Ammon's horn (tissue), 1 donor: ENCODE measurements around the gene RXRA.
A peak's percentile ranks its signal among the peaks of the same experiment; 100 is the strongest.

Experiments
- DNase-seq: peaks from one replicate; pipeline ENCODE4 v3.0.0-alpha.2; 2016; ENCODE audit warnings: low spot score

The RXRA gene

DNA sequence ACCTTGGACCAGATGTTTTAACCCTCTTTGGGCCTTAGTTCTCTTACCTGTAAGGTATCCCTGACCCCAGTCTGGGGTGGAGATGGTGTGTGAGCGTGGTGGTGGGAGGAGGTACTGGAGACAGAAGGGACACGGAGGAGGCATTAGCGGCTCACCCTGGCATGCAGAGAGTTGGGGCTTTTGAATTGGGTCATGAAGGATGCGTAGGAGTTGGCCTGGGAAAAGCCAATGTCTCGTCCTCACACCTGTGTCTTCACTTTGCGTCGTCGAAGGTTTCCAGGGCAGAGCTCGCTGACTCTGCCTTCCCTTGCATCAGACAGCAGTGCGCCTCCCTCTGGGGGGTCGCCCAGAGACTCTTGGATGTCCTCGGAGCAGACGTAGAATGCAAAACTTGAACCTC lies 11.2 kb downstream of the RXRA start:
- DNase-seq, result no peak

DNA sequence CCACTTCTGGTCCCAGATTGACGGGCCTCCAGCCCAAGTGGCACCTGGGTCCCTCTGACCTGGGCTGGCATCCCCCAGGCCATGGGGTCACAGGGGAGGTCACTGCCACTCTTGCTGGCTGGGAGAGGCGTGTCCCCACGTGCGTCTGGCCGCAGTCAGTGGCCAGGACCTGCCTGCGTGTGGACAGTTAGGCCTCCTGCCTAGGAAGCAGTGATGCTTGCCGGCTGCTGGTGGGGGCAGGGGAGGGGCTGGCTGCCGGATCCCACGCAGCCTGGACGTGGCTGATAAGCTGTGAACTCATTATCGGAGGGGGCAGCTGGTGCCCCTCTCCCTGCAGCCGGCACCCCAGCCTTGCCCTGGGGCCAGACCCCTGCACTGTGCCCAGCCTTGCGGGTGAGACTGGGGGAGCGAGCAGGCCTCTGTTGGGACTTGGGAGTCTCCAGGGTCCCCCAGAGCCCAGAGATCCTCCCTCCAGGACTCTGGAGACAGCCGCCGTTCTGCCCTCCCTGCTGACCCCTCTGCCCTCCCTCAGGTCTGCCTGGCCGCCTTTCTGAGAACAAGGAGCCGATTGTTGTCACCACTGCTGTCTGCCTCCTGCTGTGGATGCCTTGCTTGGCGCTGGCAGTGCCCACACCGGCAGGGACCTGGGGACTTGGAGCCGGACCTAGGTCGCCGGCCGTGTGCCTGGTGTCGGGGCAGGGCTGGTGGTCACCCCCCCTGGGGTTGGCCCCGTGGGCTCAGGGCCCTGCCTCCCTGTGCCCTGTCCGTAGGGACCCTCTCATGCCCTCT lies 12.3 kb downstream of the RXRA start:
- DNase-seq, result peak; percentile 69

DNA sequence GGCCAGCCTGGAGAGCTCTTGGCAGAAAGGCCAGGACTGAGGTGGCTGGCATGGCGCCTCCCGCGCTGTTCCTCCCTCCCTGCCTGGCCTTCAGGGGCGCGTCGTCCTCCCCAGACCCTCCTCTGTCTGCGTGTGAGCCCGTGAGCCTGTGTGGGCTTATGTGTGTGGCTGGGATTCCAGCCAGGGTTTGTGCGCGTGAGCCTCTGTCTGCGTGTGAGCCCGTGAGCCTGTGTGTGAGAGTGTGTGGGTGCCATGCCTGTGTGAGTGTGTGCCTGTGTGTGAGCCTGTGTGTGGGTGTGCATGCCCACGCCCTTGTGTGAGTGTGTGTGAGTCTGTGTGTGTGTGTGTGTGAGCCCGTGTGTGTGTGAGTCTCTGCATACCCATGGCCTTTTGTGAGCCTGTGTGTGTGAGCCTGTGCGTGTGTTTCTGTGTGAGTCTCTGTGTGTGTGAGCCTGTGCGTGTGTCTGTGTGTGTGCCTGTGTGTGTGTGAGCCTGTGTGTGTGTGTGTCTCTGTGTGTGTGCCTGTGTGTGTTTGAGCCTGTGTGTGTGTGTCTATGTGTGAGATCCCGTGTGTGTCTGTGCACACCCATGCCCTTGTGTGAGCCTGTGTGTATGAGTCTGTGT lies 13.0 kb downstream of the RXRA start:
- DNase-seq, result peak; percentile 37

DNA sequence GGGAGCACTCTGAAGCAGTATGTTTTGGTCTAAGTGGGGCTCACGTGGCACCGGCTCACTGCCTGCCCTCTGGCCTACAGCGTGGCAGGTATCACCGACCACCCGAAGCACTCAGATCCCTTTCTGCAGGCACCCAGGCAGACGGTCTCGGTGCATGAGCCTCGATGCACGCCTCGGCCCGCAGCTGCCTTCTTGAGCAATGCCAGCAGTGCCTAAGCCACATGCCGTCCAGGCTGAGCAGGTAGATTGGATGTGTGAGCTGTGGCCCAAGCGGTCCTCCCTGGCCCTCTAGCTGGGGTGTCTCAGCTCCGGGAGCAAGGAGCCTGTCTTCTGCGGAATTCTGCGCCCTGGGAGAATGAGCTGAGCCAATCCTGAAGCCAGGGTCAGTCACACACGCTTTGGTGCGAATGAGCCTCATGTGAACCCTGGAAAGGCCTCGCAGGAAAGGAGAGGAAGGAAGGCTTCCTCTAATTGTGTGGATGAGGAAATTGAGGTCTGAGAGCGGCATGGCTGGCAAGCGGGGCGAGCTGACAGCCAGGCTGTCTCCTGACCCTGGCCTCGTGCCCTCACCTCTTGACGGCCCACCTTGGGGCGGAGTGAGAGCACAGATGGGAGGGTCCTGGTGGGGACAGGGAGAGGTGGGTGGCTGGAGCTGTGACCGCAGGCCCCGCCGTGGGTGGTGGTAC lies 14.4 kb downstream of the RXRA start:
- DNase-seq, result peak; percentile 68

DNA sequence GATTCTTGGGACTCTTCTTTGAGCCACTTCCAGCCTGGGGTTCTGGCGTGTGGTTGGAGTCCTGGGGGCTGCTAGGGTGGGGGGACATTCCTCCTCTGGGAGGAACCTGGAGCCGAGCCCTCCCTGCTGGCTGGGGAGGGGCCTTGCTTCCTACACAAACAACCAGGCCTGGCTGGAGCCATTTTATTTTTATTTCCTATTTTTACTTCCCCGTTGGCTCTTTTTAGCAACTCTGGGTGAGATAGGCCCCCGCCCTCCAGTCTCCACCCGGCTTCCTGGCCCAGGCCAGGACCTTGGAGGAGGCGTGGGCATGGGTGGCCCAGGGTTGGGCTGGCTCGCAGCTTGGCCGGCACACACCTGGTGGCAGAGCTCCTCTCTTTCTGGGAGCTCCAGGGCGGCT lies 15.1 kb downstream of the RXRA start:
- peak; percentile 35 for DNase-seq

DNA sequence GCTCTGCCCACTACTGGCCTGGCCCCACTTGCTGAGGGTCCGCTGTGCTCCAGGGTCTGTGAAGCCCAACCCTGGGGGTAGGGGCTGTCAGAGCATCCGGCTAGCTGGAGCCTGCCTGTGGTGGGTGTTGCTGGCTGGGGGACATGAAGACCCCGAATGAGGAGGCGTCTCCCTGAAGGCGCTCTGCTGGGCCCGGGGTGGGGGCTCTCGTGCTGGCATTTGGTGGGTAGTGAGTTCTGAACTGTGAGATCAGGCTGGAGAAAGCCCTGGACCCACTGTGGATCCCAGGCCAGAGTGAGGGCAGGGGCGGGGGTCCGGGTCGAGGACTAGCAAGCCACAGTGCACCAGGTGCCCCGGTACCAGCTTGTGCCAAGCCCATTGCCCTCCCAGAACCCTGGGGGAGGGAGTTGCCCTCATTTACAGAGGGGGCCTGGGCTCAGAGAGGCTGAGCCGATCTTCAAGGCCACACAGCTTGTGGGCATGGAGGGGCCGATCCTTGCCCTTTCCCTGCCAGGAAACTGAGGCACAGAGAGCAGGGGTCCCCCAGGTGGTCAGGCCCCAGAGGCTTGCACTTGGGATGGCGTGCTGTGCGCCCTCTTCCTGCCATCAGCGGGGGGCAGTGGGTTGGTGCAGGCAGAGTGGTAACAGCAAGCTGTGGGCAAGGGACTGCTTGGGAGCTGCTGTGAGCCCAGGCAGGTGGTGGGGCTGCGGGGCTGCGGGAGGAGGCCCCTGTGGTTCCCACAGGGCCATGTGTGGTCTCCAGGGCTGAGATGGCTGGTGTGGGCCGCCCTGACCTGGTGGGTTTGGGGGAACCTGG lies 15.9 kb downstream of the RXRA start:
- DNase-seq, result no peak

DNA sequence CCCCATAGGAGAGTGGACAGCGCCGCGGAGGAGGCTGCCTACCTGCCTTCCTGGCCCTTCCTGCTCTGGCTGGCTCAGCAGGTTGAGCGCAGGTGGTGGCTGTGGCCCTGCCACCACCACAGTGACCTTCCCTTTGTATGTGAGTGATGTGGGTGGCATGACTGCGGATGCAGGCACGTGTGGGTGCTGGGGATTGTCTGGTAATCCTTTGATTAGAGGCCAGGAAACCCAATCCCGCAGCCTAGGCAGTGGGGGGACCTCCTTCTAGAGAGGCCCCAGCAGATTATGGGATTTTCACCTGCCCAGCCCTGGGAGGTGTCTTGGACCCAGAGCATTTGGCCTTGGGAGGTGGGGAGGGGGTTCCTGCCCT lies 16.5 kb downstream of the RXRA start:
- DNase-seq, result no peak

DNA sequence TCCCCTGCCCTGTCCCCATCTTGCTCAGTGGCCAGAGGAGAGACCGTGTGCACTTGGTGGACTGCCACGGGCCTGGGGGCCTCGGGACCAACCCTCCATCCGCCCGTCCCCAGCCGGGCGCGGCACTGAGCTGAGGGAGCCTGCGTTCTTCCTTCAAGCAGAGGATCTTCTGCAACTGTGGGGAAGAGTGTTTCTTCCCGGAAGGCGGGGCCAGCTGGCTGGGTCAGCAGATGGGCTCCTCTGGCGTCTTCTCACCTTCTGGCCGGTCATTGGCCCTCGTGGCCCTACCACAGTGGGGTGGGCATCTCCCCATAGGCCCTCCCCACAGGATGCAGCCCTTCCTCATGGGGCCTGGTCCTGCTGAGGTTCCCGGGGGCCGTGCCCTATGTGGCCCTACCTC lies 17.4 kb downstream of the RXRA start:
- peak; percentile 52 for DNase-seq

DNA sequence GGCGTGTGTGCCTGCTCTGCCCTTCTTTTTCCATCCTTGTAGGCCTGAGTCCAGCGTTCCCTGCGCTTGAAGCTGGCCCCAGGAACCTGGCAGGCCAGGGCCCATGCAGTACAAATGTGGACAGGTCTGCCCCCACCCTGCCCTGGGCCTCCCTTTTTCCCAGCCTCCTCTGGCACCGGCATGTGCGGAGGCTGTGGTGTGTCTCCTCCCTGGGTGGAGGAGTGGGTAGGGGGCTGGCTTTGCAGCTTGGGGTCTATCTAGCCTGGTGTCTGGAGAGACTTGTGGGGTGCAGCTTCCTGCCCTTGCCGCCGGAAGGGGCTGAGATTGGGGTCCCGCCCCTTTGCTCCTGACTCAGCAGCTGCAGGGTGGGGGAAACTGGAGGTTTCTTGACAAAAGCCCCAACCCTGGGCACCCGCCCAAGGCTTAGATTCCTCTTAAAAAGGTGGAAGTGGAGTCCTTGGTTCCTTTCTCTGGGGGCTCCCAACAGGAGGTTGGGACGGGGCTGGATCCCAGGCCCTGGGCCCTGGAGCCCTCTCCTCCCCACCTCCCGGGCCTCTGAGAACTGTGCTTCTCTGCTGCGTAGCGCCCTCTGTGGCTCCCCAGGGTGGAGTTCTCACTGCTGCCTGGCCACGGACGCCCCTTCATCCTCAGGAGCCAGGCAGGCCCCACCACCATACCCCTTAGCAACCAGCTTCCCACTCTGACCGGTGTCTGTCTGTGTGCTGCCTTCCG lies 18.0 kb downstream of the RXRA start:
- DNase-seq, result no peak

DNA sequence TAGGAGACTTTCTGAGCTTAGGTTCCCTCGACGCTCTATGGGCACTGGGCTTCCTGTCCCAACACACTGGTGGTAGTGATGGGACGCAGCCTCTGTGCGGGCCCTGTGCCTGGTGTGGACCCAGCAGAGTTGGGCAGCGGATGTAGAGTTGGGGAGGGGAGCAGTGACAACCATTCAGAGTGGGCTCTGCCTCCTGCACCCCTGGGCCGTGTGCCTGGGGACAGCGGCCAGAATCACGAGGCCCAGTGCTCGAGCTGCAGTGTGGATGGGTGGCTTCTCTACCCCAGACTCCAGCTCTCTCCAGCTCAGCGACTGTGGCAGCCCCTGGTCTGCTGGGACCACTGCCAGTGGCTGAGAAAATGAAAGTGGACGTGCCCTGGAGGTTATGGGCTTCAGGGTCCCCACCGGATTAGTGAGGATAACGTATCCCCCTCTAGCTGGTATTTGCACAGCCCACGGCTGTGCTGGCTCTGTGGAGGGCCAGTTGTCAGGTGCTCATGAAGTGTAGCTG lies 18.6 kb downstream of the RXRA start:
- peak; percentile 43 for DNase-seq

DNA sequence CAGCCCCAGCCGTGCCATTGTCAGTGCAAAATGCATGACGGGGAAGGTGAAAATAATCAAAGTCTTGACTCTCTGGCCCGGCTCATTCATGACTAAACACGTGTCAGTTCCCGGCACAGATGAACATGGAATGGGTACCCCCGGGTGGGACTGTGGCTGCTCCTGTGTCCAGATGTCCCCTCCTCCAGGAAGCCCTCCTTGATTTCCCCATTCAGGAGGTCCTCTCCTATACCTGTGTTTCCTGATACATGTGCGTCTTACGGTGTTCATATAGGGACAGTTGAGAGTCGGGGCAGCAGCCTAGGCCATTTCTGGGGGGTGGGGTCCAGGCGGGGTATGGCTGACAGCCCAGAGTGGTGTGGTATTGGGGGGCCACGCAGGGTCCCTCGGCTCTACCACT lies 19.5 kb downstream of the RXRA start:
- DNase-seq, result no peak

DNA sequence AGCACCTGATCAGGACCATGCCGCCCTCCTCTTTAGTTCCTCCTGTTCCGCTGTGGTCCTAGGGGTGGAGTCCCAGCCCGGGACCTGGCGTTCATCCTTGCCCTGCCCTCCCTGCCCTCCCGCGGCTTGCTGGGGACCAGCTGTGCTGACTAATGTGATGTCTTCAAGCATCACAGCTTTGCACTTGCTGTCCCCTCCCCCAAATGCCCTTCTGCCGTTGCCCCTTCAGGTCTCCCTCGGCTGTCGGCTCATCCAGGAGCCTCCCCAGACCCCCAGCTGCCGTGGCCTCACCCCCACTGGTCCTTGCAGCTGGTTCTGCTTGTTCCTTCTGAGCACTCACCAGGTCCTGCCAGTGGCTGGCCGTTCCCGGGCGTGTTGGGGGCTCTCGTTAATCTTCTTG lies 19.9 kb downstream of the RXRA start:
- no peak for DNase-seq

DNA sequence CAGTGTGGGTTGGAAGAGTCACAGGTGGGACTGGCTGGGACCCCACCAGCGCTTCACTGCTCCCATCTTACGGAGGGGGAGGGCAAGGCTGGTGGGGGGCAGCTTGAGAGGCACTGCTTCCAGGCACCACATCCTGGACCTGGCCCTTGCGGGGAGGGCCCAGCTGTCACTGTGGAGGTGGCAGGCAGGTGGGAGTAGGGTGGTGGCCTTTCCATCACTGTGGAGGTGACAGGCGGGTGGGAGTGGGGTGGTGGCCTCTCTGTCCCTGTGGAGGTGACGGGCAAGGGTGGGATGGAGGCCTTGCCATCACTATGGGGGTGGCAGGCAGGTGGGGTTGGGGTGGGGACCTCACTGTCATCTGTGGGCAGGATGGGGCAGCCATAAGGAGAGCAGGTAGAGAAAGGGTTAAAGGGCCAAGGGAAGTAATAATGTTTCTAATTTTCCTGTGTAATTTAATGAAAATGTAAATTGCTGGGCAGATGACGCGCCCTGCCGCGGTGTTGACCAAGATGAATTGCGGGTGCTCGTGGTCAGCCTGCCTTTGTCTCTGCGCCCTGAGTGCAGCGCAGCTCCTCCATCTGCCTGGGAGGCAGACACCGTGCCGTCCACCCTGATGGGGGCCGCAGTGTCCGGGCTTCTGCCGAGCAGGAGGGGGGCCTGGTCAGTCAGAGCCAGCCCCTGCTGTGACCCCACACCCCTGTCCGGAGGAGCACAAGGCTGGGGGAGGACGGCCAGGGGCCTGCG lies 20.8 kb downstream of the RXRA start:
- DNase-seq, result no peak

DNA sequence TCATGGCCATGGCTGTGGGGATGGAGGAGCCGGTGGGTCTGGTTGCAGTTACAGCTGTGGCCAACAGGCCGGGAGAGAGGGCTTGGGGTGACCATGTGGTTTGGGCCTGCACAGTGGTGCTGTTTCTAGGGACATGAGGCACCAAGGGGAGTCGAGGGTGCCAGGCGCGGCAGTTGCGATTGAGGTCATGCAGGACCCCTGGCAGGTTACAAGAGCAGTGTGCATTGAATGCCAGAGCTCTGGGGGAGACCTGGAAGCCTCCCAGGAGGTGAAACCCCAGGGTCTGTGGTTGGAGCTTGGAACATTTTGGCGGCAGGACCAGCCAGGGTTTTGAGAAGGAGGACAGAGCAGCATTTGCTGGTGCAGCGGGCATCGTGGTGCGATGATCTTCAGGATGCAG lies 21.7 kb downstream of the RXRA start:
- no peak for DNase-seq

DNA sequence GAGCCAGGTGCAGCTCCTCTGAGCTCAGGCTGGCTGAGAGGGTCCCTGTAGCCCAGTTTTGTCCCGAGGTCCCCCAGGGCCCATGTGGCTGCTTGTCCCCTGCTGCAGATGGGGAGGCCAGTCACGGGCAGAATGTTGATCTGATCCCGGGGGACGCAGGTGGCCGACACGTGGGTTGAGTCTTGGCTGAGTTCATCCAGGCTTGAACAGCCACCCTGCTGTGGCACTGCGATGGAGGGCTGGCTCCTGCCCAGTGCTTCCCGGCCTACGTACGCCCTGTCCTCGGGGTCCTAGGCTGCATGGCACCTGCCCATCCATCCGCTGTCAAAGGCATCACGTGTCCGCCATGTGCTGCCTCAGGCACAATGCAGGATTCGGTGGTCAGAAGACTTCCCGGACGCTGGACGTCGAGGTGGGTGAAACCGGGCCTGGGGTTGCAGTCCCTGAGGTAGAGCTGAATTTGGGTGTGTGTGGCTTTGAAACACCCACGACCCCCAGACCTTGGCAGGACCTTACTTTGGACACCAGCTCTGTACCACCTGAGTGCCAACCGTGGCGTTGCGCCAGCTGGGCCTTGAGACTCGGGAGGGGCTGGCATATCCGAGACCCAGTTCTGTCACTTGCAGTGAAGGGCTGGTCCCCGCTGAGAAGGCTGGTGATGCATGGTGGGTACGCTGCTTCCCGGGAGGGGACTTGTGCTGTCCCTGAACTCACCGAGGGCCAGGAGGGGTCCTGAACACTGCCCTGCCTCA lies 22.3 kb downstream of the RXRA start:
- DNase-seq, result peak; percentile 63

DNA sequence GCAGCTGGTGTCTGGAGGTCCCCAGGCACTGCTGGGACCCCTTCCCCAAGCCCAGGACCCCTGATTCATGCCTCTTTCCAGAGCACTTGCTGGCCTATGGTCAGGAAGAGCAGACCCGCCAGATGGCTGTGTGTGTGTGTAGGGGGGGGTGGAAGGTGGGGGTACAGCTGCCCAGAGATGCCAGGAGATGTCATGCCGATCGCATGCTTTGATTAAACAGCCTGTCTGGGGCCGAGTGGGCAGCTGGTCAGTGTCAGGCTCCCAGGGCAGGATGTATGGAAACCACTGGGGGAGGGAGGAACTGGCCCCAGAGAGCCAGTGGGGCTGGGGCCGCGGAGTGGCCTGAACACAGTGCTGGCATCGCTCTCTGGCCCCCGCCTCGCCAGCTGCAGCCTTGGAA lies 23.7 kb downstream of the RXRA start:
- DNase-seq, result no peak

DNA sequence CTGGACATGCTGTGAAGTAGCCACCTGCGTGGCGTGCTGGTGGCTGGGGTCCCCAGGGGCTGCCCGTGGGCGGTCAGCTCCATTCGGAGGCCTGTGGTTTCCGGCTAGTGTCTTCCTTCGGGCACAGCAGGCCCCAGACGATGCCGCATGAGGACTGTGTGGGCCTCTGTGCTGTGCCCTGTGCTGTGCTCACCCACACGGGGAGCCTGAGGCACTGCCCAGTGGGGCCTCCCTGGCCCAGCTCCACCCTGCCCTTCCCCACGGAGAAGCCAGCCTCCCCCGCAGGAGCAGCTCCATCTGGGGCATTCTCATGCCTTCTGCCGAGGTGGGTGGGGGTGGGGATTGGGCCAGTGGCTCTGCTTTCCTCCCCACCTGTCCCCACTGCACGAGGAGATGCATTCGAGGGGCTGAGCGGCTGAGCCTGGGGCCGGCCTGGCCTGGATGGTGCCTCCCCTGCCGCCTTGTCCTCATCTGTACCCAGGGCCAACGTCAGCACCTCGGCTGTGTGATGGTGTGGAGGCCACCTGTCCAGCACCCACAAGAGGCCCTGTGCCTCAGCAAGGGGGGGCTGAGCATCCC lies 24.2 kb downstream of the RXRA start:
- DNase-seq, result no peak

DNA sequence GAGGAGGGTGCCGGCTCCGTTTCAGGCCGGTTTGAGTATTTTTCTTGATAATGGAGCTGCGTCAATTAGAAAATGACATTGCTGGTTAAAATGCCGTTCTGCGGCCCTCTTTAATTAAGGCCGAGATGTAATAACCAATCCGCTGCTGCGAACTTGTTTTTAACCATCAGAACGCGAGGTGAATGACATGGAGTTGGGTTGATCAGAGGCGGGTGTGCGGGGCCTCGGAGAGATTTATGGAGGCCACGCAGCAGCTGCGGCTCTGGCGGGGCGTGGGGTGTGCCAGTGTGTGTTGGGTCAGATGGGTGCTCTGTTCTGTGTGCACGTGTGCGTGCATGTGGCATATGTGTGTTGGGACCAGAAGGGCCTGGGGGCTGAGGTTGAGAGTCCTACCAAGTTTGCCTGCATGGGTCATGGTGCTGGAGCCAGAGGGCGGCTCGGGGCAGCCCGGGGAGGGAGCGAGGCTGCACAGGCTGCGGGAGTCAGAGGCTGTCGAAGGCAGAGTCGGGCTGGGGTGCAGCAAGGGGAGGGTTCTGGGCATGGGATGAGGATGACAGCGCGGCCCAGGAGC lies 25.4 kb downstream of the RXRA start:
- no peak for DNase-seq

DNA sequence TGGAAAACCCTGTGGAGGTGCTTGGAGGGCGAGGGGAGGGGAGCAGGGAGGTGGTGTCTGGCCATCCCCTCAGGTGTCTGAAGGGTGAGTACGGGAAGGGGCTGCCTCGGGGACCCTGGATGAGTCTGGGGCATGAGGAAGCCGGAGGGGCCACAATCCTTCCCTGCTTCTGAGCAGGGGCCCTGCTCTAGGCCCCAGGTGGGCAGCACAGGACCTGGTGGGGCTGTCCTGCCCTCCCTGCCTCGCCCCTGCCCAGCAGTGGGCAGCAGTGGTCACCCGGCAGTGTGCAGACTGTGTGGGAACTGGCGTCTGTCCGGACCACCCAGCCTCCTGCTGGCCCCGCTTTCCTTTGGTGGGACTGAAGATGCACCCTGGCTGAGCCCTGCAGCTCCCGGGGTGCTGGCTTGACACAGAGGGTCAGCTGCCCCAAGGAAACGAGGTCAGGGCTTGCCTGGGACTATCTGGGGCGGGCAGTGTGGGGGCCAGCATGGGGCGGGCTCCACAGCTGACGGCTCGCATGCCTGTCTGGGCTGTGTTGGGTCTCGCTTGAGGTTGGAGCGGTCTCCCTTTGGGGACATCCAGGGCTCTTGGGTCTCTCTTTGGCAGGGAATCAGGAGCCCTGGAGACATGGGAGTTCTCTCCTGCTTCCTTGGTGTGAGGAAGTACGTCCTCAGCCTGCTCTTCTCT lies 26.1 kb downstream of the RXRA start:
- DNase-seq, result no peak
